ENCODE data around the gene PRKN.

PRKN gene

GRCh38 chr6:162471842-162472241, 255.7 kb downstream of the PRKN start:
- Histone ChIP-seq H4K20me1 (ENCODE audit: insufficient read depth, low read length) (no peaks in the 10 kb centered on the region), H3K9ac (ENCODE audit: low read length) (no peak overlapping the region), H3K79me2 (ENCODE audit: insufficient read depth, low read length) (no peaks in the 10 kb centered on the region), H3K4me1 (ENCODE audit: insufficient read depth, low read length, severe bottlenecking) (no peaks in the 10 kb centered on the region), H3K9me2 (ENCODE audit: low read depth, low read length) (no peaks in the 10 kb centered on the region), H3K36me3 (ENCODE audit: insufficient read depth, low read length) (no peaks in the 10 kb centered on the region), H3K27me3 (ENCODE audit: insufficient read depth, low read length) (no peaks in the 10 kb centered on the region), H3K27ac (ENCODE audit: low read depth, low read length, poor library complexity, severe bottlenecking) (no peak overlapping the region), H3K9me3 (ENCODE audit: low read length) (no peaks in the 10 kb centered on the region), H3K4me2 (ENCODE audit: low read length) (no peak overlapping the region), H2AFZ (ENCODE audit: low read length) (no peak overlapping the region), H3F3A (ENCODE audit: insufficient read depth, low read length) (no peaks in the 10 kb centered on the region), H3K4me3 (ENCODE audit: low read depth, low read length, poor library complexity, severe bottlenecking) (no peak overlapping the region)
- TF ChIP-seq EZH2 (IDR thresholded peaks at IDR 0.05; ENCODE audit: borderline replicate concordance, low read length) (no peak), CTCF (IDR thresholded peaks at IDR 0.05; ENCODE audit: low read length) (no peak)

- Histone ChIP-seq H3K27me3 (ENCODE audit: insufficient read depth, low read length) (no peaks in the 10 kb centered on the region), H3K27ac (ENCODE audit: low read depth, low read length, poor library complexity, severe bottlenecking) (no peak overlapping the region)
Observed at GRCh38 chr6:162468326-162468725, 259.2 kb downstream of the PRKN start.

GRCh38 chr6:162467679-162468078, 259.9 kb downstream of the PRKN start:
- Histone ChIP-seq H3K27me3 (ENCODE audit: insufficient read depth, low read length) (no peaks in the 10 kb centered on the region), H3K4me2 (ENCODE audit: low read length) (no peak overlapping the region), H3K9me2 (ENCODE audit: low read depth, low read length) (no peaks in the 10 kb centered on the region), H3K36me3 (ENCODE audit: insufficient read depth, low read length) (no peaks in the 10 kb centered on the region), H4K20me1 (ENCODE audit: insufficient read depth, low read length) (no peaks in the 10 kb centered on the region), H3K4me1 (ENCODE audit: insufficient read depth, low read length, severe bottlenecking) (no peaks in the 10 kb centered on the region), H3F3A (ENCODE audit: insufficient read depth, low read length) (no peaks in the 10 kb centered on the region), H3K4me3 (ENCODE audit: low read depth, low read length, poor library complexity, severe bottlenecking) (no peak overlapping the region), H3K9me3 (ENCODE audit: low read length) (no peaks in the 10 kb centered on the region), H3K27ac (ENCODE audit: low read depth, low read length, poor library complexity, severe bottlenecking) (no peak overlapping the region), H3K79me2 (ENCODE audit: insufficient read depth, low read length) (no peaks in the 10 kb centered on the region), H3K9ac (ENCODE audit: low read length) (no peak overlapping the region), H2AFZ (ENCODE audit: low read length) (no peak overlapping the region)
- TF ChIP-seq CTCF (IDR thresholded peaks at IDR 0.05; ENCODE audit: low read length): no peak

More at GRCh38 chr6:162468326-162468725, 259.2 kb downstream of the PRKN start:
- TF ChIP-seq EZH2 (IDR thresholded peaks at IDR 0.05; ENCODE audit: borderline replicate concordance, low read length): no peak
- TF ChIP-seq CTCF (IDR thresholded peaks at IDR 0.05; ENCODE audit: low read length): no peak
- Histone ChIP-seq H4K20me1 (ENCODE audit: insufficient read depth, low read length) (no peaks in the 10 kb centered on the region), H3K79me2 (ENCODE audit: insufficient read depth, low read length) (no peaks in the 10 kb centered on the region), H3K4me2 (ENCODE audit: low read length) (no peak overlapping the region), H2AFZ (ENCODE audit: low read length) (no peak overlapping the region), H3K9me3 (ENCODE audit: low read length) (no peaks in the 10 kb centered on the region), H3K36me3 (ENCODE audit: insufficient read depth, low read length) (no peaks in the 10 kb centered on the region), H3K4me3 (ENCODE audit: low read depth, low read length, poor library complexity, severe bottlenecking) (no peak overlapping the region), H3F3A (ENCODE audit: insufficient read depth, low read length) (no peaks in the 10 kb centered on the region), H3K4me1 (ENCODE audit: insufficient read depth, low read length, severe bottlenecking) (no peaks in the 10 kb centered on the region), H3K9ac (ENCODE audit: low read length) (no peak overlapping the region), H3K9me2 (ENCODE audit: low read depth, low read length) (no peaks in the 10 kb centered on the region)

All from OCI-LY1 (cell line).